ENCODE measurements around the gene PPP1R3F.

PPP1R3F gene

GRCh38 chrX:49237060-49237459, 32.5 kb upstream of the PPP1R3F start:
- no peak for DNase-seq (ENCODE audit: low read depth in 2 of 2)
- no peak for TF ChIP-seq CTCF (IDR thresholded peaks at IDR 0.05; ENCODE audit: low read depth, low read length)
- no peak overlapping the region for H3K4me3 ChIP-seq (replicated peaks in 1 of 2; ENCODE audit: low read depth in 2 of 2, low read length in 2 of 2)

- no peak overlapping the region for H3K4me3 ChIP-seq (replicated peaks in 1 of 2; ENCODE audit: low read depth in 2 of 2, low read length in 2 of 2)
- no peak for TF ChIP-seq CTCF (IDR thresholded peaks at IDR 0.05; ENCODE audit: low read depth, low read length)
- no peak for DNase-seq (ENCODE audit: low read depth in 2 of 2)
Measured at GRCh38 chrX:49238735-49239134, 30.9 kb upstream of the PPP1R3F start.

GRCh38 chrX:49242545-49243066, 27.0 kb upstream of the PPP1R3F start:
- DNase-seq (ENCODE audit: low read depth in 2 of 2), result peak in 1 of 2 donors; percentile 13
- no peak for TF ChIP-seq CTCF (IDR thresholded peaks at IDR 0.05; ENCODE audit: low read depth, low read length)
- no peak overlapping the region for H3K4me3 ChIP-seq (replicated peaks in 1 of 2; ENCODE audit: low read depth in 2 of 2, low read length in 2 of 2)

GRCh38 chrX:49243166-49243565, 26.4 kb upstream of the PPP1R3F start:
- DNase-seq (ENCODE audit: low read depth in 2 of 2), result no peak
- no peak overlapping the region for H3K4me3 ChIP-seq (replicated peaks in 1 of 2; ENCODE audit: low read depth in 2 of 2, low read length in 2 of 2)
- TF ChIP-seq CTCF (IDR thresholded peaks at IDR 0.05; ENCODE audit: low read depth, low read length), result no peak

- no peak for TF ChIP-seq CTCF (IDR thresholded peaks at IDR 0.05; ENCODE audit: low read depth, low read length)
Measured at GRCh38 chrX:49244207-49244606, 25.4 kb upstream of the PPP1R3F start.

GRCh38 chrX:49246541-49246940, 23.1 kb upstream of the PPP1R3F start:
- DNase-seq (ENCODE audit: low read depth in 2 of 2), result no peak
- no peak overlapping the region for H3K4me3 ChIP-seq (replicated peaks in 1 of 2; ENCODE audit: low read depth in 2 of 2, low read length in 2 of 2)
- TF ChIP-seq CTCF (IDR thresholded peaks at IDR 0.05; ENCODE audit: low read depth, low read length), result no peak

More at GRCh38 chrX:49244207-49244606, 25.4 kb upstream of the PPP1R3F start:
- no peak for DNase-seq (ENCODE audit: low read depth in 2 of 2)
- no peak overlapping the region for H3K4me3 ChIP-seq (replicated peaks in 1 of 2; ENCODE audit: low read depth in 2 of 2, low read length in 2 of 2)

GRCh38 chrX:49247346-49247745, 22.2 kb upstream of the PPP1R3F start:
- no peak overlapping the region for H3K4me3 ChIP-seq (replicated peaks in 1 of 2; ENCODE audit: low read depth in 2 of 2, low read length in 2 of 2)
- TF ChIP-seq CTCF (IDR thresholded peaks at IDR 0.05; ENCODE audit: low read depth, low read length), result no peak
- DNase-seq (ENCODE audit: low read depth in 2 of 2), result no peak

All from cardiac fibroblast (primary cell).